GM19239 (cell line): ENCODE data around the gene SNRPA.
"Not testable (repeated sequence)": the region's sequence is repeated elsewhere in the genome, so short reads cannot be mapped to it uniquely, and the experiment has no call there.

Experiments
- DNase-seq: peaks from one replicate; pipeline ENCODE4 v3.0.0; 2011; ENCODE audit warnings: low spot score; ENCODE audit not compliant: insufficient read length
- FAIRE-seq: peaks from 2 replicates; lab custom pipeline; 2011; peaks lifted over from hg19 to GRCh38; lab: Jason Lieb, UNC

Gene SNRPA

GRCh38 chr19:40742886-40743285 is 8.1 kb upstream of the SNRPA start:
- DNase-seq = no peak
- FAIRE-seq = no peak

DNA sequence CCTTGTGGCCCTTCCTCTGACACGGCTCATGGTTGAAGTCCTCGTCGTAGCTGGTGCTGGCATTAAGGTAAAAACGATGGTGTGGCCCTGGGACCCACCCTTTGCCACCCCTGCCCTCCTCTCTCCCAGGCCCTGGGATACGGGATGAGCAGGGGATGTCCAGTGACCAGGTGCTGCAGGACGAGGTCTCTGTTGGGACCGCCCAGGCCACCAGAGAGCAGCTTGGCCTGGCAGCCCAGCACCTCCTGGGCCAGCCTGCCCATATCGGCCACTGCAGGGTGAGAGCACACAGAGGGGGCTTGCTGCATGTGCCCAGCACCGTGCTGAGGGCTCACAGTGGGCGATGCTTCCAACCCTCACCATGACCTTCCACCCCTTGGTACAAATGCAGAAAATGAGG is 7.1 kb upstream of the SNRPA start:
- DNase-seq (no peak), FAIRE-seq (no peak)

GRCh38 chr19:40744554-40745401 is 6.2 kb upstream of the SNRPA start:
- no peak for FAIRE-seq

DNA sequence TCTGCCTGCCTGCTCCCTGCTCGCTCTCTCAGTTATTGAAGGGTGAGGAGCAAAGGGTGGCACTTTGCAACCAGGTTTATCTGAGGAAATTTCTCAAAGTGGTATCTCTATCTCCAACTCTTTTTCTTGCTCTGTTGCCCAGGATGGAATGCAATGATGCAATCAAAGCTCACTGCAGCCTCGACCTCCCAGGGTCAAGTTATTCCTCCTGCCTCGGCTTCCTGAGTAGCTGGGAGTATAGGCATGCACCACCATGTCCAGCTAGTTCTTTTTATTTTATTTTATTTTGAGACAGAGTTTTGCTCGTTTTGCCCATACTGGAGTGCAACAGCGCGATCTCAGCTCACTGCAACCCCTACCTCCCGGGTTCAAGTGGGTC is 5.6 kb upstream of the SNRPA start:
- no peak for DNase-seq
- no peak for FAIRE-seq

More at GRCh38 chr19:40744554-40745401, 6.2 kb upstream of the SNRPA start:
- DNase-seq = no peak

GRCh38 chr19:40747536-40747935 is 3.5 kb upstream of the SNRPA start:
- DNase-seq (no peak), FAIRE-seq (no peak)

DNA sequence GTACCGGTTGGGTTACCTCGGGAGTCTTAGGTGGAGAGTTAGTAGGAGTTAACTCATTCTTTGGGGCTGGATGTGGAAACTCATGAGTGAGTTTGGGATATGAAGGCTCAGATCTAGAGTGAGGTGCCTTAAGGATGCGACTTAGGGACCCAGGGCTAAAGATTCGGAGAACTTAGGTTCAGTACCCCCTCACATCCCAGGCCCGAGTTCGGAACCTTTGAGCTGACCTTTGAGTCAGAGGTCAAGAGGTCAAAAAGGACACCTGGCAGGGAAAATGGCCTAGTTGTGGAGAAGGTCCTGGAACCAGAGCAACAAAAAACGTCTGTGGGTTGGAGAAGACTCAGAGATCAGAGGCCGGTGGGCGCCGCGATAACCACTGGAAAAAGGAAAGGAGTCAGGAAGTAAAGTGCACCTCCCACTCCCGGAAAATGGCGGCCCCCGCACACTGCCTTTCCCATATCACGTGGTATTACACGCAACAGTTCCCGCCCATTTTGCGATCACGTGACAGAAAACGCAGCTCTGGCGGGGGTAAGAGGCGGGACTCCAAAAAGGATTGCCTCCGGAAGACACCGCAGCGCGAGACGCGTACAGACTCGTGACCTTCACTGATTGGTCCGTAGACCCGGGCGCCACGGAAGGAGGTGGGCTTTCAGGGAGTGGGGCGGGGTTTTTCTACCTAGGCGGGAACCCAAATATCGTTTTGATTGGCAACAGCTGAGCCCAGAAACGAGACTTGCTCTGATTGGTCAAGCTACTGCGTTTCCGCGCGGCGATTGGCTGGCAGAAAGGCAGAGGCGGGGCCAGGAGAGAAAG is 737 bp upstream of the SNRPA start, which contains the start of gene ACTMAP:
Gene ACTMAP, minus strand, starts transcription at position 420 of the 816 bp plus-strand sequence. CDS start 674 bp downstream, outside the sequence.
- DNase-seq (peak; percentile 87), FAIRE-seq (no peak)

GRCh38 chr19:40752257-40752781 is 1.3 kb downstream of the SNRPA start:
- FAIRE-seq (no peak), DNase-seq (no peak)

- FAIRE-seq = peak; percentile 21
- DNase-seq = no peak
These were observed 3.7 kb downstream of the SNRPA start for GRCh38 chr19:40754611-40755247.

GRCh38 chr19:40755248-40755624 is 4.2 kb downstream of the SNRPA start:
- FAIRE-seq (no peak), DNase-seq (no peak)

DNA sequence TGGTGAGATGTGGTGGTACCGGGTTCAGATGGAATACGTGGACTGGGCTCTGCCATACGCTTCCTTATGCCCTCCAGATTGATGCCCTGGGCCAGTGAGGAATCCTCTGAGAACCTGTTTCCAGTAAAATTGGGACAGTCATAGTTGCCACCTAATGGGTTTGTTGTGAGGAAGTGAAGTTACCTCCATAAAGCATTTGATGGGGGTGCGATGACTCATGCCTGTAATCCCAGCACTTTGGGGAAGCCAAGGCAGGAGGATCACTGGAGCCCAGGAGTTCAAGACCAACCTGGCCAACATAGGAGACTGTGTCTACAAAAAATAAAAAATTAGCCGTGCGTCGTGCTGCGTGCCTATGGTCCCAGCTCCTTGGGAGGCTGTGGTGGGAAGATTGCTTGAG is 4.8 kb downstream of the SNRPA start:
- no peak for DNase-seq
- FAIRE-seq = no peak

- FAIRE-seq = no peak
- no peak for DNase-seq
These were observed 5.6 kb downstream of the SNRPA start for GRCh38 chr19:40756502-40757110.

DNA sequence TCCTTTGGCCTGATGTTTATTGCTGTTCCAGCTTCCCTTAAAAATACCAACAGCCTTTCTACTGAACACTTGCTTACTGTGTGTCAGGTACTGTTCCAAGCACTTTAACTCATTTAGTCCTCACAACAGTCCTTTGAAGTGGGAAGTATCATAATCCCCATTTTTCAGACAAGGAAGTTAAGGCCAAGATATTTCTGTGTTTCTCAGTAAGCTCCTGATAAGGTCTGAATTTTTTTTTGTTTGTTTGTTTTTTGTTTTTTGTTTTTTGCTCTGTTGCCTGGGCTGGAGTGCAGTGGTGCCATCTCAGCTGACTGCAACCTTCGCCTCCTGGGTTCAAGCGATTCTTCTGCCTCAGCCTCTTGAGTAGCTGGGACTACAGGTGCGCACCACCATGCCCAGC is 7.5 kb downstream of the SNRPA start:
- DNase-seq (no peak), FAIRE-seq (no peak)

DNA sequence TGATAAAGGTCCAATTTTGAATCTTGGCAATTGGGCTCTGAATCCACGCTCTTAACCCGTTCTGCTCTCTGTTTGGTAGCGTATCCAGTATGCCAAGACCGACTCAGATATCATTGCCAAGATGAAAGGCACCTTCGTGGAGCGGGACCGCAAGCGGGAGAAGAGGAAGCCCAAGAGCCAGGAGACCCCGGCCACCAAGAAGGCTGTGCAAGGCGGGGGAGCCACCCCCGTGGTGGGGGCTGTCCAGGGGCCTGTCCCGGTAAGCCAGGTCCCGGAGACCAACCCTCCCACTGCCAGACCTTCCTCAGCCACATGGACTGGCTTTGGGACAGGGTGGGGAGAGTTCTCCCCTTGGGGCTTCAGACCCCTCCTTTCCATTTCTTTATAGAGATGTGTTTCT is 8.3 kb downstream of the SNRPA start:
- no peak for DNase-seq
- FAIRE-seq = no peak

DNA sequence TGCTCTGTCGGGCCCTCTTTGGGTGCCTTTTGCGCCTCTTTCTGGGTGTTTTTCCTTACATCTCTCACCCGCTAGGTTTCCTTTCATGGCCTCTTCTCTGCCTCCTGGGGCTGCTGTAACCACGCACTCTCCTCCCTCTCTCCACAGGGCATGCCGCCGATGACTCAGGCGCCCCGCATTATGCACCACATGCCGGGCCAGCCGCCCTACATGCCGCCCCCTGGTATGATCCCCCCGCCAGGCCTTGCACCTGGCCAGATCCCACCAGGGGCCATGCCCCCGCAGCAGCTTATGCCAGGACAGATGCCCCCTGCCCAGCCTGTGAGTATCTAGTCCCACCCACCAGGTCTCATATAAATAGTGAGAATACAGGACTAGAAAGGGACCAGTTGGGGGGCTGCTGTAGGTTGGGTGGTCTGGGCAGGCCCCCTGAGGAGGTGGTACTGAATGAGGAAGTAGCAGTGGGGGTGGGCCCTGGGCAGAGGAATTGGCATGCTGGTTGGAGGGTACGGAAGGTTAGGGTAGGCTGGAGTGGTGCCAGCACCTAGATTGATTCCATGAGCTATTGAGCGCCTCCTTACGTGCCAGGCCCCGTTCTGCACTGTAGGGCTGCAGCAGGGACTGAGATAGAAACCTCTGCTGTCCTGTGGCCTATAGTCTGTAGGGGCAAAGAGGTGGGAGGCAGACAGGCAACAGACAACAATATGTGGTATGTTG is 11.9 kb downstream of the SNRPA start:
- DNase-seq = no peak
- no peak for FAIRE-seq

GRCh38 chr19:40763526-40763925 is 12.5 kb downstream of the SNRPA start:
- no peak for FAIRE-seq

DNA sequence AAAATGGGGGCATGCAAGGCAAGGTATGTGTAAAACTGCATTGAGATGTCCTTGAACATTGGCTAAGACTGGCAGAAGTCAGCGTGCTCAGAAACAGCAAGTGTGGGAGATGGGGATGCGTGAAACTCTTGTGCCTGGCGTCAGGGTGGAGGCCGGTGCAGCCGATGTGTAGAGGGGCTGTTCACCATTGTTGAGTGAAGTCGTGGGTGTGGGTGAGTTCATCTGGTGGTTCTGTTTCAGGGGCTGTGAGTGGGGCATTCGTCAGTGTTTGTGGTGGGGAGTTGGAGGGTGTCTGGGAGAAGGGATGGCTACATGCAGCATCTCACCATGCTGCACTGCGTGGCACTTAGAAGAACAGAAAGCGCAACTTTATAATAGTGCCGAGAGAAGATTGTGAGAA is 13.0 kb downstream of the SNRPA start:
- FAIRE-seq = no peak
- no peak for DNase-seq

More at GRCh38 chr19:40763526-40763925, 12.5 kb downstream of the SNRPA start:
- no peak for DNase-seq

DNA sequence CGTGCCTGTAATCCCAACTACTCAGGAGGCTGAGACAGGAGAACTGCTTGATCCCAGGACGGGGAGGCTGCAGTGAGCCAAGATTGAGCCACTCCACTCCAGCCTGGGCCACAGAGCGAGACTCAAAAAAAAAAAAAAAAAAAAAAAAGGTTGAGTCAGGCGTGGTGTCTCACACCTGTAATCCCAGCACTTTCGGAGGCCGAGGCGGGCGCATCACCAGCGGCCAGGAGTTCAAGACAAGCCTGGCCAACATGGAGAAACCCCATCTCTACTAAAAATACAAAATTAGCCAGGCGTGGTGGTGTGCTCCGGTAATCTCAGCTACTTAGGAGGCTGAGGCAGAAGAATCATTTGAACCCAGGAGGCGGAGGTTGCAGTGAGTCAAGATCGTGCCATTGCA is 15.4 kb downstream of the SNRPA start:
- FAIRE-seq, DNase-seq: not testable (repeated sequence)

GRCh38 chr19:40768869-40769268 is 17.9 kb downstream of the SNRPA start:
- no peak for DNase-seq
- FAIRE-seq = no peak

GRCh38 chr19:40771101-40771862 is 20.3 kb downstream of the SNRPA start:
- DNase-seq, FAIRE-seq: not testable (repeated sequence)
